GM12878 (cell line): ENCODE results near the gene ANK3. TPM values are rescaled to one million over a fixed set of nuclear protein-coding genes. Genes with fewer than 3 reads are reported as not detected.
A peak's percentile ranks its signal among the peaks of the same experiment; 100 is the strongest.

Experiments
- BCL3 ChIP-seq: IDR thresholded peaks from 2 replicates; pipeline ENCODE4 v1.6.1; 2011; ENCODE audit warnings: borderline replicate concordance, low read depth, mild to moderate bottlenecking, moderate library complexity, low read length; ENCODE audit not compliant: insufficient read depth, poor library complexity, severe bottlenecking
- CBFB ChIP-seq: IDR thresholded peaks from 2 replicates; pipeline ENCODE4 v1.6.1; 2016; ENCODE audit warnings: antibody characterized with exemption, low read depth
- CHD4 ChIP-seq: fragments of 200-600 bp; sonication (generic); IDR thresholded peaks from 2 replicates; pipeline ENCODE4 v1.6.1; 2016; ENCODE audit warnings: mild to moderate bottlenecking
- CREB1 ChIP-seq: IDR thresholded peaks from 2 replicates; pipeline ENCODE4 v1.6.1; 2012; ENCODE audit warnings: low read depth, mild to moderate bottlenecking, inconsistent platforms
- E2F4 ChIP-seq: IDR thresholded peaks from 2 replicates; pipeline ENCODE4 v1.6.1; 2012; ENCODE audit warnings: low read depth, low read length, improper control_type of control experiment
- FOXM1 ChIP-seq: IDR thresholded peaks from 2 replicates; pipeline ENCODE4 v1.6.1; 2012; ENCODE audit warnings: low read depth, mild to moderate bottlenecking, inconsistent platforms, low read length, moderate library complexity
- MEF2A ChIP-seq: IDR thresholded peaks from 2 replicates; pipeline ENCODE4 v1.6.1; 2011; ENCODE audit warnings: low read depth, mild to moderate bottlenecking, low read length, moderate library complexity; ENCODE audit not compliant: insufficient read depth
- MYC ChIP-seq: IDR thresholded peaks from 2 replicates; pipeline ENCODE4 v1.6.1; 2011; ENCODE audit warnings: mild to moderate bottlenecking, low read length, moderate library complexity, inconsistent platforms; ENCODE audit not compliant: insufficient read depth, insufficient replicate concordance, insufficient read length, severe bottlenecking
- SKIL ChIP-seq: fragments of 450-650 bp; IDR thresholded peaks from 2 replicates; pipeline ENCODE4 v1.6.1; 2017; ENCODE audit warnings: mild to moderate bottlenecking, low read depth, inconsistent platforms; ENCODE audit not compliant: poor library complexity, severe bottlenecking
- SMARCA5 ChIP-seq: fragments of 450-650 bp; IDR thresholded peaks from 2 replicates; pipeline ENCODE4 v1.6.1; 2017; ENCODE audit warnings: mild to moderate bottlenecking
- SRF ChIP-seq, 2 experiments: IDR thresholded peaks; 2 replicates each; pipeline ENCODE4 v1.6.1; 2011; ENCODE audit warnings: low read depth in 2 of 2, low read length in 2 of 2, mild to moderate bottlenecking in 1 of 2, moderate library complexity in 1 of 2
- ZNF592 ChIP-seq: fragments of 450-650 bp; IDR thresholded peaks from 2 replicates; pipeline ENCODE4 v1.6.1; 2017; ENCODE audit warnings: mild to moderate bottlenecking, moderate library complexity
- ZNF622 ChIP-seq: fragments of 450-650 bp; IDR thresholded peaks from 2 replicates; pipeline ENCODE4 v1.6.1; 2017; ENCODE audit warnings: mild to moderate bottlenecking, inconsistent platforms
- polyA plus RNA-seq, 11 experiments: library from polyadenylated mRNA; depleted of rRNA in 4 of 11; unstranded in 6 of 11; stranded (reverse) in 5 of 11; fragments of >200 nt; fragmentation: Nextera tagmentation in 4 of 11; fragmentation: Illumina TruSeq in 1 of 11; extraction: Ambion mirVana in 4 of 11; extraction: Trizol in 1 of 11; gene quantifications; 1 replicate in 1 of 11; 2 replicates in 10 of 11; pipeline versions ENCODE4 v1.2.1 to v1.2.3, GENCODE V29; 2011 to 2016; ENCODE audit warnings: inconsistent platforms in 2 of 11, missing spikeins in 2 of 11, low read depth in 1 of 11
- total RNA-seq, 4 experiments: library from RNA; depleted of rRNA in 3 of 4; stranded (reverse); fragments of >200 nt in 3 of 4; fragmentation: Illumina TruSeq in 1 of 4; extraction: Trizol in 1 of 4; gene quantifications; 2 replicates each; pipeline versions ENCODE4 v1.2.1 to v1.2.3, GENCODE V29; 2013 to 2021

Gene ANK3
- total and polyA plus RNA-seq, 10 of the 15 experiments (the other 5 are each of a cell fraction or from before 2014, with no cell fraction given) = 0.06 to 0.82 (median 0.20) TPM; not detected in 2

- no peak for TF ChIP-seq MYC
- TF ChIP-seq CHD4 = no peak
- TF ChIP-seq CREB1 = peak; percentile 64
- peak; percentile 95 for TF ChIP-seq FOXM1
- no peak for TF ChIP-seq E2F4
- no peak for TF ChIP-seq SMARCA5
- TF ChIP-seq BCL3 = peak; percentile 71
- no peak for TF ChIP-seq SRF (IDR thresholded peaks at IDR 0.05; ENCODE audit: low read depth in 2 of 2, low read length in 2 of 2)
- TF ChIP-seq ZNF622 = no peak
- TF ChIP-seq SKIL = peak; percentile 85
- peak; percentile 95 for TF ChIP-seq MEF2A
- peak; percentile 90; the same call in 1 of the 2 replicates for TF ChIP-seq CBFB
- no peak for TF ChIP-seq ZNF592
Measured at GRCh38 chr10:60073781-60074656, 315.7 kb downstream of the ANK3 start (continued).
